Panc1 (cell line): ENCODE measurements around the gene SYNE1.

ENCODE experiments used
- SIN3A ChIP-seq: IDR thresholded peaks from 2 replicates; pipeline ENCODE4 v1.6.1; 2012; ENCODE audit warnings: low read depth, mild to moderate bottlenecking, low read length, moderate library complexity, borderline replicate concordance; ENCODE audit not compliant: insufficient read depth
- TF ChIP-seq, protein P1 (sequence below), 2 experiments: IDR thresholded peaks; 2 replicates each; pipeline ENCODE4 v1.6.1; 2011 to 2012; ENCODE audit warnings: low read depth in 2 of 2, control low read depth in 1 of 2, low read length in 1 of 2, mild to moderate bottlenecking in 1 of 2, moderate library complexity in 1 of 2; ENCODE audit not compliant: insufficient read depth in 1 of 2
- TF ChIP-seq, protein P2 (sequence below): fragments of 450-650 bp; IDR thresholded peaks from 2 replicates; pipeline ENCODE4 v1.5.1; 2017; ENCODE audit warnings: mild to moderate bottlenecking

DNA sequence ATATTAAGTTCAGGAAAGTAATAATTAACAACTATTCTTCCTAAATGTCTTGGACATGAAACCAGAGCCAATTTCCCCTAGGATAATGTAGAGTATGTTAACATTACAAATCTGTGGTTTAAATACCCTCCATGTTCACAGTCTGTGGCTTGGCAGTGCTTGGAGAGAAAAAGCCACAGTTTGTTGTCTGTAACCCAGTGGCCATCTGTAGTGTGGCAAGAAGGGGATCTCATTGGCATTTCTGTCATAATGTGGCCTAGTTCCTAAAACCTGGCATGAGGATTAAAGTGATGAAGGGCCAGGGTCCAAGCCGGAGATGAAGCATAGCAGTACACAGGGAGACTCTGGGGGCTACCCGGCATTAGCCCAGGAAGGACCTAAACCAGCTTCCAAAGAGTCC, 31.2 kb downstream of the SYNE1 start:
- TF ChIP-seq, protein P1, sequence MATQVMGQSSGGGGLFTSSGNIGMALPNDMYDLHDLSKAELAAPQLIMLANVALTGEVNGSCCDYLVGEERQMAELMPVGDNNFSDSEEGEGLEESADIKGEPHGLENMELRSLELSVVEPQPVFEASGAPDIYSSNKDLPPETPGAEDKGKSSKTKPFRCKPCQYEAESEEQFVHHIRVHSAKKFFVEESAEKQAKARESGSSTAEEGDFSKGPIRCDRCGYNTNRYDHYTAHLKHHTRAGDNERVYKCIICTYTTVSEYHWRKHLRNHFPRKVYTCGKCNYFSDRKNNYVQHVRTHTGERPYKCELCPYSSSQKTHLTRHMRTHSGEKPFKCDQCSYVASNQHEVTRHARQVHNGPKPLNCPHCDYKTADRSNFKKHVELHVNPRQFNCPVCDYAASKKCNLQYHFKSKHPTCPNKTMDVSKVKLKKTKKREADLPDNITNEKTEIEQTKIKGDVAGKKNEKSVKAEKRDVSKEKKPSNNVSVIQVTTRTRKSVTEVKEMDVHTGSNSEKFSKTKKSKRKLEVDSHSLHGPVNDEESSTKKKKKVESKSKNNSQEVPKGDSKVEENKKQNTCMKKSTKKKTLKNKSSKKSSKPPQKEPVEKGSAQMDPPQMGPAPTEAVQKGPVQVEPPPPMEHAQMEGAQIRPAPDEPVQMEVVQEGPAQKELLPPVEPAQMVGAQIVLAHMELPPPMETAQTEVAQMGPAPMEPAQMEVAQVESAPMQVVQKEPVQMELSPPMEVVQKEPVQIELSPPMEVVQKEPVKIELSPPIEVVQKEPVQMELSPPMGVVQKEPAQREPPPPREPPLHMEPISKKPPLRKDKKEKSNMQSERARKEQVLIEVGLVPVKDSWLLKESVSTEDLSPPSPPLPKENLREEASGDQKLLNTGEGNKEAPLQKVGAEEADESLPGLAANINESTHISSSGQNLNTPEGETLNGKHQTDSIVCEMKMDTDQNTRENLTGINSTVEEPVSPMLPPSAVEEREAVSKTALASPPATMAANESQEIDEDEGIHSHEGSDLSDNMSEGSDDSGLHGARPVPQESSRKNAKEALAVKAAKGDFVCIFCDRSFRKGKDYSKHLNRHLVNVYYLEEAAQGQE (IDR thresholded peaks at IDR 0.05; ENCODE audit: insufficient read depth in 1 of 2, low read depth in 2 of 2, low read length in 1 of 2): no peak
- TF ChIP-seq, protein P2, sequence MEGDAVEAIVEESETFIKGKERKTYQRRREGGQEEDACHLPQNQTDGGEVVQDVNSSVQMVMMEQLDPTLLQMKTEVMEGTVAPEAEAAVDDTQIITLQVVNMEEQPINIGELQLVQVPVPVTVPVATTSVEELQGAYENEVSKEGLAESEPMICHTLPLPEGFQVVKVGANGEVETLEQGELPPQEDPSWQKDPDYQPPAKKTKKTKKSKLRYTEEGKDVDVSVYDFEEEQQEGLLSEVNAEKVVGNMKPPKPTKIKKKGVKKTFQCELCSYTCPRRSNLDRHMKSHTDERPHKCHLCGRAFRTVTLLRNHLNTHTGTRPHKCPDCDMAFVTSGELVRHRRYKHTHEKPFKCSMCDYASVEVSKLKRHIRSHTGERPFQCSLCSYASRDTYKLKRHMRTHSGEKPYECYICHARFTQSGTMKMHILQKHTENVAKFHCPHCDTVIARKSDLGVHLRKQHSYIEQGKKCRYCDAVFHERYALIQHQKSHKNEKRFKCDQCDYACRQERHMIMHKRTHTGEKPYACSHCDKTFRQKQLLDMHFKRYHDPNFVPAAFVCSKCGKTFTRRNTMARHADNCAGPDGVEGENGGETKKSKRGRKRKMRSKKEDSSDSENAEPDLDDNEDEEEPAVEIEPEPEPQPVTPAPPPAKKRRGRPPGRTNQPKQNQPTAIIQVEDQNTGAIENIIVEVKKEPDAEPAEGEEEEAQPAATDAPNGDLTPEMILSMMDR: no peak
- no peak for TF ChIP-seq SIN3A
